GM12878 (cell line): Measurements from ENCODE around the gene PGC. TPM values are rescaled to one million over a fixed set of nuclear protein-coding genes. Genes with fewer than 3 reads are reported as not detected.

Source experiments
- ASH2L ChIP-seq: fragments of 300-600, 200-600 bp; sonication (generic); IDR thresholded peaks from 2 replicates; pipeline ENCODE4 v1.6.1; 2017; ENCODE audit warnings: low read depth, mild to moderate bottlenecking, borderline replicate concordance
- MXI1 ChIP-seq: fragments of 150-350 bp; IDR thresholded peaks from 2 replicates; pipeline ENCODE4 v1.6.1; 2011; ENCODE audit warnings: low read depth, mild to moderate bottlenecking, inconsistent platforms, low read length, improper control_type of control experiment
- PKNOX1 ChIP-seq: fragments of 450-650 bp; IDR thresholded peaks from 2 replicates; pipeline ENCODE4 v1.6.1; 2016; ENCODE audit warnings: mild to moderate bottlenecking
- TCF12 ChIP-seq: IDR thresholded peaks from 2 replicates; pipeline ENCODE4 v1.6.1; 2011; ENCODE audit warnings: low read depth, mild to moderate bottlenecking, low read length
- polyA plus RNA-seq, 11 experiments: library from polyadenylated mRNA; depleted of rRNA in 4 of 11; unstranded in 6 of 11; stranded (reverse) in 5 of 11; fragments of >200 nt; fragmentation: Nextera tagmentation in 4 of 11; fragmentation: Illumina TruSeq in 1 of 11; extraction: Ambion mirVana in 4 of 11; extraction: Trizol in 1 of 11; gene quantifications; 1 replicate in 1 of 11; 2 replicates in 10 of 11; pipeline versions ENCODE4 v1.2.1 to v1.2.3, GENCODE V29; 2011 to 2016; ENCODE audit warnings: inconsistent platforms in 2 of 11, missing spikeins in 2 of 11, low read depth in 1 of 11
- total RNA-seq, 4 experiments: library from RNA; depleted of rRNA in 3 of 4; stranded (reverse); fragments of >200 nt in 3 of 4; fragmentation: Illumina TruSeq in 1 of 4; extraction: Trizol in 1 of 4; gene quantifications; 2 replicates each; pipeline versions ENCODE4 v1.2.1 to v1.2.3, GENCODE V29; 2013 to 2021
- TF ChIP-seq, protein P1 (sequence below): fragments of 450-650 bp; formaldehyde crosslinking; IDR thresholded peaks from 2 replicates; pipeline ENCODE4 v1.4.0; 2020; ENCODE audit warnings: mild to moderate bottlenecking, moderate library complexity

The PGC gene
- total and polyA plus RNA-seq, 10 of the 15 experiments (the other 5 are each of a cell fraction or from before 2014, with no cell fraction given) = 0.26 TPM; not detected in 9

DNA sequence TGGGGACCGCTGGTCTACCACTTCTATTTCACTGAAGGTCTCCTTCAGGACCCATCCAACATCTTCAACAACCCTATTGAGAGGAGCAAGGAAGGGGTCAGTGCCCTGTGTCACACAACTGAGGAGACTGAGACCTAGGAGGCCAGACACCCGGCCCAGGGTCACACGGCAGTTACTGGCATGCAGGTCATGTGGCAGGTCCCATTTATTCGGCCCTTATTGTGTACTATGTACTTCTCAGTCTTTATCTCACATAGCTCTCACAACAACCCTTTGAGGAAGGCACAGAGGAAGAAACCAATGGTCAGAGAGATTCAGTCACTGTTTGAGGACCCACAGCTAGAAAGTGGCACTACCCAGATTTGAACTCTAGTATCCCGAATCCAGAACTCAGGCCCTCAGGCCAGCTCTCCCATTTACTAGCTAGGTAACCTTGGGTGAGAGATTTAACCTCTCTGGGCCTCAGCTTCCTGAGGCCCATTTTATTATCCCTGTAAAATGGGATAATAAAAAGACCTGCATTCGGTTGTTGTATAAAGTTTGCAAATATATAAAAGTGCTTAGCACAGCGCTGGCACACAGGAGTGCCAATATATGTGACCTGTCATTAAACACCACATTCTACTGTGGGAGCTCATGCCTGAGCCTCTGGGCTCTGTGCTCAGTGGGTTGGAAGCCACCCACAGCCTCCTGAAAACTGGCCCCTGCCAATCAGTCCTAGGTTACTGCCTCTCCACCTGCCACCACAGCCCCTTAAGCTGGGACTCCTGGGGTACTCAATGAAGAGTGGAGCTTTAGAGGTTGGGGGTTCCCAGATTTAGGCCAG lies 27.5 kb downstream of the PGC start (continued):
- TF ChIP-seq, protein P1, sequence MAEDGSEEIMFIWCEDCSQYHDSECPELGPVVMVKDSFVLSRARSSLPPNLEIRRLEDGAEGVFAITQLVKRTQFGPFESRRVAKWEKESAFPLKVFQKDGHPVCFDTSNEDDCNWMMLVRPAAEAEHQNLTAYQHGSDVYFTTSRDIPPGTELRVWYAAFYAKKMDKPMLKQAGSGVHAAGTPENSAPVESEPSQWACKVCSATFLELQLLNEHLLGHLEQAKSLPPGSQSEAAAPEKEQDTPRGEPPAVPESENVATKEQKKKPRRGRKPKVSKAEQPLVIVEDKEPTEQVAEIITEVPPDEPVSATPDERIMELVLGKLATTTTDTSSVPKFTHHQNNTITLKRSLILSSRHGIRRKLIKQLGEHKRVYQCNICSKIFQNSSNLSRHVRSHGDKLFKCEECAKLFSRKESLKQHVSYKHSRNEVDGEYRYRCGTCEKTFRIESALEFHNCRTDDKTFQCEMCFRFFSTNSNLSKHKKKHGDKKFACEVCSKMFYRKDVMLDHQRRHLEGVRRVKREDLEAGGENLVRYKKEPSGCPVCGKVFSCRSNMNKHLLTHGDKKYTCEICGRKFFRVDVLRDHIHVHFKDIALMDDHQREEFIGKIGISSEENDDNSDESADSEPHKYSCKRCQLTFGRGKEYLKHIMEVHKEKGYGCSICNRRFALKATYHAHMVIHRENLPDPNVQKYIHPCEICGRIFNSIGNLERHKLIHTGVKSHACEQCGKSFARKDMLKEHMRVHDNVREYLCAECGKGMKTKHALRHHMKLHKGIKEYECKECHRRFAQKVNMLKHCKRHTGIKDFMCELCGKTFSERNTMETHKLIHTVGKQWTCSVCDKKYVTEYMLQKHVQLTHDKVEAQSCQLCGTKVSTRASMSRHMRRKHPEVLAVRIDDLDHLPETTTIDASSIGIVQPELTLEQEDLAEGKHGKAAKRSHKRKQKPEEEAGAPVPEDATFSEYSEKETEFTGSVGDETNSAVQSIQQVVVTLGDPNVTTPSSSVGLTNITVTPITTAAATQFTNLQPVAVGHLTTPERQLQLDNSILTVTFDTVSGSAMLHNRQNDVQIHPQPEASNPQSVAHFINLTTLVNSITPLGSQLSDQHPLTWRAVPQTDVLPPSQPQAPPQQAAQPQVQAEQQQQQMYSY (CRISPR knock-in tag) = no peak
- TF ChIP-seq ASH2L (no peak), TCF12 (0 out of 2 replicates have a peak, but pooled peaks have one; percentile 14), PKNOX1 (peak; percentile 87), MXI1 (no peak)
